SK-N-SH treated with all-trans-retinoic acid at 6 μM for 48 hours (cell line): ENCODE measurements around the gene CTXND2.

Experiments
- ATAC-seq: fragments of 200-7000 bp; cut with Tn5 transposase; 3 replicates; pipeline ENCODE4 v1.9.1; 2020; ENCODE audit warnings: mild to moderate bottlenecking, moderate library complexity
- ARNTL ChIP-seq: fragments of 450-650 bp; formaldehyde crosslinking; IDR thresholded peaks from 2 replicates; pipeline ENCODE4 v1.5.0; 2020; ENCODE audit warnings: low read depth, mild to moderate bottlenecking, moderate library complexity, borderline replicate concordance
- BACH2 ChIP-seq: fragments of 250-450 bp; sonication (Bioruptor Pico); IDR thresholded peaks from 2 replicates; pipeline ENCODE4 v1.9.0; 2021; ENCODE audit warnings: mild to moderate bottlenecking, borderline replicate concordance
- CSDC2 ChIP-seq: fragments of 250-450 bp; sonication (Bioruptor Pico); IDR thresholded peaks from 2 replicates; pipeline ENCODE4 v1.5.0; 2020; ENCODE audit warnings: mild to moderate bottlenecking, moderate library complexity
- CSRNP3 ChIP-seq: fragments of 250-450 bp; sonication (Bioruptor Pico); IDR thresholded peaks from 2 replicates; pipeline ENCODE4 v1.5.1; 2021; ENCODE audit warnings: mild to moderate bottlenecking, moderate library complexity
- ESRRG ChIP-seq: fragments of 250-450 bp; sonication (Bioruptor Pico); IDR thresholded peaks from 2 replicates; pipeline ENCODE4 v1.6.1; 2021; ENCODE audit warnings: mild to moderate bottlenecking
- ISL1 ChIP-seq: fragments of 250-450 bp; sonication (Bioruptor Pico); IDR thresholded peaks from 2 replicates; pipeline ENCODE4 v2.1.2; 2022; ENCODE audit warnings: mild to moderate bottlenecking, moderate library complexity
- OSR1 ChIP-seq: fragments of 250-450 bp; sonication (Bioruptor Pico); IDR thresholded peaks from 2 replicates; pipeline ENCODE4 v1.8.0; 2022; ENCODE audit warnings: moderate library complexity, mild to moderate bottlenecking, inconsistent platforms
- PATZ1 ChIP-seq: fragments of 250-450 bp; sonication (Bioruptor Pico); IDR thresholded peaks from 2 replicates; pipeline ENCODE4 v1.8.0; 2020; ENCODE audit warnings: mild to moderate bottlenecking, moderate library complexity, borderline replicate concordance
- PPARA ChIP-seq: fragments of 250-450 bp; sonication (Bioruptor Pico); IDR thresholded peaks from 2 replicates; pipeline ENCODE4 v1.5.0; 2020; ENCODE audit warnings: mild to moderate bottlenecking, borderline replicate concordance
- RARB ChIP-seq: fragments of 250-450 bp; sonication (Bioruptor Pico); IDR thresholded peaks from 2 replicates; pipeline ENCODE4 v1.8.0; 2021; ENCODE audit warnings: mild to moderate bottlenecking, moderate library complexity
- SNAI2 ChIP-seq: fragments of 250-450 bp; sonication (Bioruptor Pico); IDR thresholded peaks from 2 replicates; pipeline ENCODE4 v1.5.0; 2020; ENCODE audit warnings: mild to moderate bottlenecking, moderate library complexity
- TCF4 ChIP-seq: fragments of 250-450 bp; sonication (Bioruptor Pico); IDR thresholded peaks from 2 replicates; pipeline ENCODE4 v1.8.0; 2021; ENCODE audit warnings: mild to moderate bottlenecking, moderate library complexity, borderline replicate concordance
- TOX ChIP-seq: fragments of 250-450 bp; sonication (Bioruptor Pico); IDR thresholded peaks from 2 replicates; pipeline ENCODE4 v1.8.0; 2021; ENCODE audit warnings: mild to moderate bottlenecking, moderate library complexity, borderline replicate concordance
- TSHZ2 ChIP-seq: fragments of 250-450 bp; sonication (Bioruptor Pico); IDR thresholded peaks from 2 replicates; pipeline ENCODE4 v1.5.0; 2020; ENCODE audit warnings: mild to moderate bottlenecking, moderate library complexity
- ZC3H10 ChIP-seq: fragments of 250-450 bp; sonication (Bioruptor Pico); IDR thresholded peaks from 2 replicates; pipeline ENCODE4 v1.5.1; 2021; ENCODE audit warnings: mild to moderate bottlenecking, moderate library complexity
- ZFP3 ChIP-seq: fragments of 250-450 bp; sonication (Bioruptor Pico); IDR thresholded peaks from 2 replicates; pipeline ENCODE4 v1.5.0; 2020; ENCODE audit warnings: mild to moderate bottlenecking, moderate library complexity
- ZFP30 ChIP-seq: fragments of 450-650 bp; formaldehyde crosslinking; IDR thresholded peaks from 2 replicates; pipeline ENCODE4 v1.5.0; 2022; ENCODE audit warnings: mild to moderate bottlenecking, moderate library complexity
- ZNF565 ChIP-seq: fragments of 450-650 bp; formaldehyde crosslinking; conservative IDR thresholded peaks from 2 replicates; pipeline ENCODE4 v1.5.0; 2020; ENCODE audit warnings: low read depth, mild to moderate bottlenecking, moderate library complexity
- ZNF70 ChIP-seq: fragments of 450-650 bp; formaldehyde crosslinking; IDR thresholded peaks from 2 replicates; pipeline ENCODE4 v1.5.0; 2020; ENCODE audit warnings: mild to moderate bottlenecking, moderate library complexity
- ZNF8 ChIP-seq: fragments of 450-650 bp; formaldehyde crosslinking; IDR thresholded peaks from 2 replicates; pipeline ENCODE4 v1.5.0; 2020; ENCODE audit warnings: mild to moderate bottlenecking, moderate library complexity
- TF ChIP-seq, protein P1 (sequence below): fragments of 250-450 bp; sonication (Bioruptor Pico); IDR thresholded peaks from 2 replicates; pipeline ENCODE4 v1.8.0; 2021; ENCODE audit warnings: low read depth, mild to moderate bottlenecking, moderate library complexity, borderline replicate concordance

Gene CTXND2

GRCh38 chr1:150931773-150932172, 44.8 kb downstream of the CTXND2 start:
- no peak for TF ChIP-seq ARNTL (CRISPR knock-in tag)
- TF ChIP-seq, all 23 proteins: peak for 0

GRCh38 chr1:150944856-150945255, 57.9 kb downstream of the CTXND2 start:
- no peak for ATAC-seq
- TF ChIP-seq SNAI2 (CRISPR knock-in tag) (no peak), ZC3H10 (no peak), CSRNP3 (CRISPR knock-in tag) (no peak), TOX (no peak), TSHZ2 (CRISPR knock-in tag) (no peak), ESRRG (no peak), ZNF70 (CRISPR knock-in tag) (no peak), ZFP30 (CRISPR knock-in tag) (no peak), RARB (CRISPR knock-in tag) (no peak), ISL1 (CRISPR knock-in tag) (no peak)
- TF ChIP-seq, protein P1, sequence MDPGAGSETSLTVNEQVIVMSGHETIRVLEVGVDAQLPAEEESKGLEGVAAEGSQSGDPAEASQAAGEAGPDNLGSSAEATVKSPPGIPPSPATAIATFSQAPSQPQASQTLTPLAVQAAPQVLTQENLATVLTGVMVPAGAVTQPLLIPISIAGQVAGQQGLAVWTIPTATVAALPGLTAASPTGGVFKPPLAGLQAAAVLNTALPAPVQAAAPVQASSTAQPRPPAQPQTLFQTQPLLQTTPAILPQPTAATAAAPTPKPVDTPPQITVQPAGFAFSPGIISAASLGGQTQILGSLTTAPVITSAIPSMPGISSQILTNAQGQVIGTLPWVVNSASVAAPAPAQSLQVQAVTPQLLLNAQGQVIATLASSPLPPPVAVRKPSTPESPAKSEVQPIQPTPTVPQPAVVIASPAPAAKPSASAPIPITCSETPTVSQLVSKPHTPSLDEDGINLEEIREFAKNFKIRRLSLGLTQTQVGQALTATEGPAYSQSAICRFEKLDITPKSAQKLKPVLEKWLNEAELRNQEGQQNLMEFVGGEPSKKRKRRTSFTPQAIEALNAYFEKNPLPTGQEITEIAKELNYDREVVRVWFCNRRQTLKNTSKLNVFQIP (CRISPR knock-in tag): no peak

More at GRCh38 chr1:150931773-150932172, 44.8 kb downstream of the CTXND2 start:
- ATAC-seq: no peak

- TF ChIP-seq CSRNP3 (CRISPR knock-in tag) (no peak), BACH2 (no peak), ZNF8 (CRISPR knock-in tag) (no peak), ZNF565 (CRISPR knock-in tag) (no peak), PPARA (CRISPR knock-in tag) (no peak), CSDC2 (no peak), ARNTL (CRISPR knock-in tag) (no peak)
- TF ChIP-seq, protein P1 (CRISPR knock-in tag): no peak
- TF ChIP-seq, all 23 proteins: peak for 0
Measured at GRCh38 chr1:150954708-150955107, 67.8 kb downstream of the CTXND2 start.

DNA sequence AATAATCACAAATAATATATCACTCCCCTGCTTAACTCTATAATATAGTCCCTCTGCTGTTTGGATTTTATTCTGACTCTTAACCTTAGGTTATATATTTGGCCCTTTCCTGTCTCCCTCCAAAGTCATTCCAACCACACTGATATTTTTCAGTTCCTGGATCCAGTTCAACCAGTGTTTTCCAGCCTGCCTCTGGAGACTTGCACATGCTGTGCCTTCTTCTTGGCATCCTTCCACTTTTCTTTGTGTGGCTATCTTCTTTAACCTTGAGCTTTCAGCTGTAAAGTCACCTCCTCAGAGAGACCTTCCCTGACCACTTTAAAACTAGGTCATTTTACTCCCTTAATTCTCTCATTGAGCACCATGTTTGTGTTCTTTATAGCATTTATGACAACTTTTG, 68.3 kb downstream of the CTXND2 start:
- no peak for ATAC-seq
- TF ChIP-seq TCF4 (CRISPR knock-in tag) (no peak), OSR1 (no peak), ZNF8 (CRISPR knock-in tag) (no peak), ARNTL (CRISPR knock-in tag) (no peak), SNAI2 (CRISPR knock-in tag) (no peak), CSRNP3 (CRISPR knock-in tag) (no peak), PATZ1 (no peak), ZNF565 (CRISPR knock-in tag) (no peak), ZC3H10 (no peak), CSDC2 (no peak), ZNF70 (CRISPR knock-in tag) (no peak), ZFP3 (CRISPR knock-in tag) (no peak), ZFP30 (CRISPR knock-in tag) (no peak)
- TF ChIP-seq, protein P1 (CRISPR knock-in tag): no peak

More at GRCh38 chr1:150954708-150955107, 67.8 kb downstream of the CTXND2 start:
- no peak for ATAC-seq
